GM21515 (cell line): Measurements from ENCODE around the gene TRAP1.
"Not testable (repeated sequence)": the region's sequence is repeated elsewhere in the genome, so short reads cannot be mapped to it uniquely, and the experiment has no call there.

Experiments
- ATAC-seq: cut with Tn5 transposase; IDR thresholded peaks from one replicate; pipeline ENCODE4 v1.9.1; 2021; ENCODE audit not compliant: unreplicated experiment

Gene TRAP1

DNA sequence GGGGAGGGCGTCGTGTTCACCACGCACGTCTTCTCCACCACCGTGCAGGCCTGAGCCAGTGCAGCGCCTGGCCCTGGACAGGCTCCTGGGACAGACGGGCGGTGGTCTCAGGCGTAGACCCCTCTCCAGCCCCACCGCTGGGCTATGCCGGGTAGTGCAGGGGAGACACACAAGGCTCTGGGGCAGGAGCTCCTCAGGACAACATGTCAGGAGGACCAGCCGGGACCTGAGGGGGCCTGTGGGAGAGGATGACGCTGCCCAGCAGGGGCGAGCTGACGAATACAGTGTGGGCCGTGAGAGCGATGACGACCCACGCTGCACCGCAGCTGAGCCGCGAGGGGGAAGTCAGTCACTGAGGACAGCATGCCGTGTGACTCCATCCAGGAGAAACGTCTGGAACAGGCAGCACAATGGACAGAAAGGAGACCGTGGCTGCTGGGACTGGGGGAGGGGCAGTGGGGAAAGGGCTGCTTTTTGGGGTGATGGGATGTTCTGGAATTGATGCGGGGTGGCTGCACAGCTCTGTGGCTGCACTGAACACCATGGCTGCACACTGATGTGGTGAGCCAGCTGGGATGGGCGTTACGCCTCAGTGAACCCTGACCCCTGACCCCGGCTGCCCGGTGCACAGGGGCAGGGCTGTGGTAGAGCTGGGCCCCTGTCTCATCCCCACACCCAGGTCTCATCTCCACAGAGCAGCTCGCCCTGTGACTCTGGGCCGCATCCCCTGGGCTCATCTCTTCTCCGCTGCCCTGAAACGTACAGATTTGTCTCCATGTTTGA, 42.6 kb downstream of the TRAP1 start:
- no peak for ATAC-seq

DNA sequence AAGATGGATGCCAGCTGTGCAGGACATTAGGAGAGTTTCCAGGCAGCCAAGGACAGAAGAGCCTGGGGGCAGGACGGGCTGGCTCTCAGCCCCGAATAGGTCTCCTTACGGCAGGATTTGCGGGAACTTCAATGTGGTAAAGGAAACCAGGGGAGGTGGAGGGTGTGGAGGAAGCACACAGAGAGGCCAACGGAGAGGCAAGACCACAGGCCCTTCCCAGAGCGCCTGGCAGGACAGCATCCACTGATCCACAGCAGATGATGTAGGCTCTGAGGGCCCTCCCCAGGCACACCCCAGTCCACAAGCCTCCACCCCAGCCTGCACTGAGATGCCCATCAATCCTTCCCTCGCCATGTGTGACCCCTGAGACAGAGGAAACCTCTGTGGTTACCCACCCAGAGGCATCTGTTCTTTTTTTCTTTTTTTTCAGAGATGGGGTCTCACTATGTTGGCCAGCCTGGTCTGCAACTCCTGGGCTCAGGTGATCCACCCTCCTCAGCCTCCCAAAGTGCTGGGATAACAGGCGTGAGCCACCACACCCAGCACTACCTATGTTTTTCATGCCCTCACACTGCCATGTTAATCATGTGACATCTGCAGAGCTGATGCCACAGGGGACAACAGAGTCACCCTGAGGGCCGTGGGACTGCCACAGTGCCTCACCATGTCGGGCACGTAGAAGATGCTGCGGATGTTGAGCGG, 43.5 kb downstream of the TRAP1 start:
- no peak for ATAC-seq

DNA sequence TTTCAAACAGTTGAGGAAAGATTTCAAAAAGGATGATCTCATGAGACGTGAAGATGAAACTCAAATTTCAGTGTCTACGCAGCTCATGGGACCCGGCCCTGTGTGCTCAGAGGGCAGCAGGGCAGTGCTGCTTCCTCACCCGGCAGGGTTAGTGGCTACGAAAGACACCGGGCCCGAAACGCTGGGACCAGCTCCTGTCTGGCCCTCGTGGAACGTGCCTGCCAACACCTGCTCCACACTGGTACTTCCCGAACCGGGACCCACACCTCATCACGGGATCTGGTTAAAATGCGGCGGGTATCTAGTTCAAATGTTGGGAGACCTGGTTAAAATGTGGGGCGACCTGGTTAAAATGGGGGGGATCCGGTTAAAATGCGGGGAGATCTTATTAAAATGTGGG, 44.1 kb downstream of the TRAP1 start:
- ATAC-seq = no peak

DNA sequence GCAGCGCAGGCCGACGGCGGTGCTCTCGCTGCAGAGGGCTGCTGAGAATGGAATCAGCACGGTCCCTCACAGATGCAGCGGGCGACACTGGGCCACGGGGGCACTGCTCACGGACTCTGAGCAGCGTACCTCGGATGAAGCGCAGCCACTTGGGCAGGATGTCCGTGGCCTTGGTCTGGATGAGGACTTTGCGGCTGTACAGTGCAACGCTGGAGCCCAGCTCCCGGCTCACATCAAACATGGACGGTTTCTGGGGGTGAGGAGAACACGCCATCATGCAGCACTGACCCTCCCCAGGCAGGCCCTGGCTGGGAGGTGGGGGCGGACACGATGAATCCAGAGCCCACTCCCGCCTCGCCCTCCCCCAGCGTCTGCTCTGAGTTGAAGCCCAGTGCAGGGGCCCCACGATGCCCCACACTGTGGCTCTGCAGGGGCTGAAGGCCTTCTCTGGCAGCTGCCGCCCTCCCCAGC, 44.7 kb downstream of the TRAP1 start:
- ATAC-seq = no peak

DNA sequence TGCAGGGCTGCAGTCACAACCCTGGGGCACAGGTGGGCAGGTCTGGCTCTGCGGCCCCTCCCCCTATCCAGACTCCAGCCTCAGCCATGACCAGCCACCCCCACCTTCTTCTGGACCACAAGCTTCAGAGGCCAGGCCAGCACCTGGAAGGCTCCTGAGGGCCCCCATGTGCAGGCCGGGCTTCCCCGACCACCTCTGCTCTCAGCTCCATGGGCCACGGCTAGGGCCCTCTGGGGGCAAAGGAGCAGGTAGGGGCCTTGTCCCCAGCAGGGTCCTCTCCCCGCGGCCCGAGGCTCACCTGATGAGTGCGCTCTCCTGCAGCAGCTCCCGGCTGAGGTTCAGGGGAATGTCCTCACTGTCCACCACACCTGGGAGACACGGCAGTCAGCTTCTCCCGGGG, 45.9 kb downstream of the TRAP1 start:
- no peak for ATAC-seq

DNA sequence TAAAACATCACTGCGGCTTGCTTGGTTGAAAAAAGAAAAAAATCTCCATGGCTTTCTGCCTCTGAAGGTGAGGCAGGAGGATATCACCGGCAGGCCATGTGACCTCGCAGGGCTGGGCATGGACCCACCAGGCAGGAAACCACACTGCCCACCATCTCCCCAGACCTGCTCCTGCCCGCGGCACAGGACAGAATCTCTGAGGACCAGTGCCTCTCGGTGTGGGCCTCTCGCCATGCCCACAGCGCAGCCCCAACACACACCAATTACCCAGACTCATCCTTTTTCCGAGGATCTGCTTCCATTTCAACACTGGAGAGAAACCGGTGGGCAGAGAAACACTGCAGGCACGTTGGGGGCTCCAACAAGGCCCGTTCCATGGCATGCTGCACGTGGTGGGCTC, 46.6 kb downstream of the TRAP1 start:
- no peak for ATAC-seq

DNA sequence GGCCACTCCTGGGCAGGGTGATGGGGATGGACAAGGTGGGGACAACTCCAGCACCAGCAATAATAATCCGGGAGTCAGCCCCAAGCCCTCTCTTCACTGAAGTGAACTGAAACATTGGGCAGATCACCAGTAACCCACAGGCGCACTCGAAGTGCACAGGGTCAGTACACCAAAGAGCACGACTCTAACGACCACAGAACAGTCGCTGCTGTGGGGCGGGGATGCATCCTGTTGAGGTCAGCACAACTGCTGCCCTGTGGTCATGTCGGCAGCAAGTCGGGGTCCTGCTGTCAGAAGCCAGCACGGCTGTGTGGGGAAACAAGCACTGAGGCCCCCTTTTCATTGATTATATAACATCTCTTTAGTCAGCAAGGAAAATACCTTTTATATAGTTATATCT, 48.2 kb downstream of the TRAP1 start:
- no peak for ATAC-seq

DNA sequence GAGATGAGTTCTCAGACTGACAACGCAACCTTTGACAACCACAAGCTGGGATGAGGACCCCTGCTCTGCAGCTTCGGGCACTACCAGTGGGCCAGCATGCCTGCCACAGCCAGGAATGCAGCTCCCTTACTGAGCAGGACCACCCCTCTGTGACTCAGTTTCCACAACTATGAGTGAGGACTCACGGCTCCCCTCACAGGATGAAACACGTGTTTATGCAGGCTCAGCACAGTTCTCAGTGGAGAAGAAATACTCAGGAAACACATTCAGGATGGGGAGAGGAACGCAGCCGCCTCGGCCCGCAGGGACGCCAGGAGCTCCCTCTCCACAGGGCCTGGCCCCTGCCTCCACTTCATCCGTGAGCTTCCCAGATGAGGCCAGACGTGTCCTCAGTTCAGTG, 48.7 kb downstream of the TRAP1 start:
- ATAC-seq = no peak

DNA sequence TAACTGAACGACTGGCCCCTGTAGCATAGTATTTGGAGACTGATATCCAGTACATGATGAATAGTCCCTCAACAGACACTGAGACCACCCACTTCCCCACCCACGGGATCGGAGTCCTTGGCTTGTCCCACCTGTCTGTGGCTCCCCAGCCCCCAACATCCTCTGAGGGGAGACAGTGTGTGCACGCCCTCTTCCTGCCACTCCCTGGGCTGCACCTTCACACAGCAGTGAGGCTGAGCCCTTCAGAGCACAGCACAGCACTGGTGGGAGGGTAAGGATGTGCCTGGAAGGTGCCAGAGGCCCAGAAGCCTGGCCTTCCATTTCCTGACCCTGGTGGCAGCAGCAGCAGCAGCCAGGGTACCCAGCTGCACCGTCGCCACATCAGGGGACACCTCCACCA, 51.8 kb downstream of the TRAP1 start:
- no peak for ATAC-seq

DNA sequence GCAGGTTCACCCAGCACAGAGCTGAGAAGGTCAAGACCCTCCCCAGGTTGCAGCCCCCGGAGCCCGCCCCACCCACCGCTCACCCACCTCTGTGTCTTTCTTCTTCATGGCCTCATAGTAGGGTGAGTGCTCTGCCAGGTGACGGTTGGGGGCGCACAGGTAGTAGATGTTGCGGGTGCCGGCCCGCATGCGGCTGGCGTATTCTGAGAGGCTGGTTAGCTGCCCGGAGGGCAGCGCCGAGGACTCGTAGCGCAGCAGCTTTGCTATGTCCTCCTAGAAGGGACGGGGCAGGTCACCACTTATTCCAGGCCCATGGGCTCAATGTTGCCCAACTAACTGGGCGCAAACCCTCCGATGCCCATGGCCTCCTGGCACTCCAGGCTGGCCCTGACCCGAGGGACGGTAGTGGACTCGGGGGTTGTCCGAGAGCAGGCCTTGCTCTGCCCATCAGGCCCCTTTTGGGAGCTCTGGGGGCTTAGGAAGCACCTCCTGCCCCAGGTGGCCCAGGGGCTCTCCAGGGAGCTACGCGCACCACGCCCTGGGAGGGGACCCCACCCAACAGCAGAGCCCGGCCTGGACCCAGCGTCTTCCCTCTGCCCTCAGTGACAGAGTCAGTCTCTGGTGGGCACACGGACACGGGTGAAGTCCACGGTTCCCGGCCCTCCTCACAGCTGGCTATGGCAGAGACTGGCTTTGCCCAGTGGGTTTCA, 53.0 kb downstream of the TRAP1 start:
- ATAC-seq = no peak

DNA sequence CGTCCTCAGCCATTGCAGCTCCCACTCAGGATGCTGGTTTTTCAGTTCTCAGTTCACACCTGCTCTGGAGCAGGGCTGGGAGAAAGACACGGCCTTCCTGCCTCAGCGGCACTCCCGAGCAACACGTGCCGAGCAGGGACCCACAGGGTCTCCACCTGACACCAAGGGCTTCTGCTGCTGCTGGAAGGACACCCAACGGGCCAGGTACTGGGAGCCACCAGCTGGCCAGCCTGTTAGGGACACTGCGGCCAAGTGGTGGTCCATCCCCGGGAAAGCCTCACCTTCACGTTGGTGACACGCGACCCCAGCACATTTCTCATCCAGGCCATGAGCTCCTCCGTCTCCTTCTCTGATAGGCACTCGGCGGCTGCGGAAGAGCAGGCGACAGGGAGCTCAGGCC, 54.7 kb downstream of the TRAP1 start:
- no peak for ATAC-seq

DNA sequence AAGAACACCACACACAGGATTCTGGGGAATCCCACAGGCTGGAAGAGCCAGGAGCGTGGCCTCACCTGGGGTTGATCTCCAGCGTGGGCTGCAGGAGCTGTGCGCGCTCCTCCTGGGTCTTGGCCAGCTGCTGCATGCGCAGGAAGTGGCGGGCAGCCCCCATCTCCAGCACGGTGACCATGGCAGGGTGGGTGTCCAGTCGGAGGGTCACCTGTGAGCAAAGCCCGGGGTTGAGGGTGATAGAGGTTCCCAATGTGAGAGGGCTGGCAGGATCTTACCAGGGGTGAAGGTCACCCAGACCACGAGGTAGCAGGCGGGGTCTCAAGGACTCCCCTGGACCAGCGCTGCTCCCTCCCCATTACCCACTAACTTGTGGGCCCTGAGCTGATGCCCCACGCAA, 55.4 kb downstream of the TRAP1 start:
- ATAC-seq = no peak

DNA sequence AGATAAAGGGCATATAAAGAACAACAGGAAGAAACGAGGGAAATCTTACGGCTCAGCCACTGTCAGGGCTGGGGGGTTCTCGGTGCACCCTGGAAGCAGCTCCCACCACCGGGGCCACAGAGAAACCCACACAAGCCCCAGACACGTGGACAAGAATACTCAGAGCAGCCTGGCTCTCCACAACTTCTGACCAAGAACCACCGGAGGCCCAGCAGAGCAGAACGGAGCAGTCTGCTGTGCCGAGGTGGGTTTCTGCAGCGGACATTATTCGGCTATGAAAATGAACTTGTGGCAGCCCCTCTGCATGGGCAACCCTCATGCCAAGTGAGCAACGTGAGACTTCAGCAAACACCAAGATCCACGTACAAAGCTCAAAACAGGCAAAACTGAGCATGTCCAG, 56.0 kb downstream of the TRAP1 start:
- ATAC-seq = no peak

DNA sequence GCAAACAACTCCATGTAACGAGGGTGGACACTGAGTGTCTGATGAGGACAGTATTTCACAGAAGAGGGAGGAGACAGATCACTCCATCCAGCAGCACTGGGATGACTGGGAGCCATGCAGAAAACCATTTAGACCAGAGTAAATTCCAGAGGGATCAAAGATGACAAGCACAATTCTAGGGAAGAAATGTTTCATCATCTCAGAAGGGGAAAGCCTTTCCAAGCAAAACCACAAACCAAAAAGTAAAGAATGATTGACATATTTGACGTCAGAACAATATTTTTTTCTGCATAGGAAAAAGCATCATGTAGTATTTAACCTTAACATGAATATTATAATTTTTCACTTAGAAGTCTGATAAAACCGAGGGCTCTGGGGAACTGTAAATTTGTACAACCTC, 58.1 kb downstream of the TRAP1 start:
- no peak for ATAC-seq

DNA sequence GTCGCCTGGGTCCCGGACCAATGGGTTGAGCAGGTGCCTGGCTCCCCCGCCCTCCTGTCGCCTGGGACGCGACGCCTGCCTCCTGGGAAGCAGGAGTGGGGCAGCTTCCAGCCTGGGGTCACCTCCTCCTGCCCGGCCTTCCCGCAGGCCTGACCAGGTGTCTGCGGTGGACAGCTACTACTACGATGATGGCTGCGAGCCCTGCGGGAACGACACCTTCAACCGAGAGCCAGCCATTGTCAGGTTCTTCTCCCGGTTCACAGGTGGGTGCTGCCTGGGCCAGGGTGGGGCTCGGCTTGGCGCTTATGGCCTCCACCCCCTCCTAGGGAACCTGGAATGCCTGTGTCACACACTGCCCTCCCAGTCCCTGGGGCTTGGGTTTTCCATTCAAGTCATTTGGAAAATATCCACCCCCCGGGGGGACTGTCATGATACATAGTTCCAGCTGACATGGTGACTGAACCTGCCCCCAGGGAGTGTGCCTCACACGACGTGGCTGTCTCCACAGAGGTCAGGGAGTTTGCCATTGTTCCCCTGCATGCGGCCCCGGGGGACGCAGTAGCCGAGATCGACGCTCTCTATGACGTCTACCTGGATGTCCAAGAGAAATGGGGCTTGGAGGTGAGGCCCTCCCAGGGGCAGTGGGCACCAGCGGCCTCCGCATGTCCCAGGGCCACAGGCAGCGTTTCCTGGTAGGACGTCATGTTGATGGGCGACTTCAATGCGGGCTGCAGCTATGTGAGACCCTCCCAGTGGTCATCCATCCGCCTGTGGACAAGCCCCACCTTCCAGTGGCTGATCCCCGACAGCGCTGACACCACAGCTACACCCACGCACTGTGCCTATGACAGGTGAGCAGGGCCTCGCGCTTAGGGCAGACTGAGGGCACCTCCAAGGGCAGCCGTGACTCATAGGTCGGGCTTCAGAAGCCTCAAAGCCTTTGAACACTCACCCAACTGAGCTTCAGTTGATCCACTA, 60.5 kb downstream of the TRAP1 start:
- no peak for ATAC-seq

DNA sequence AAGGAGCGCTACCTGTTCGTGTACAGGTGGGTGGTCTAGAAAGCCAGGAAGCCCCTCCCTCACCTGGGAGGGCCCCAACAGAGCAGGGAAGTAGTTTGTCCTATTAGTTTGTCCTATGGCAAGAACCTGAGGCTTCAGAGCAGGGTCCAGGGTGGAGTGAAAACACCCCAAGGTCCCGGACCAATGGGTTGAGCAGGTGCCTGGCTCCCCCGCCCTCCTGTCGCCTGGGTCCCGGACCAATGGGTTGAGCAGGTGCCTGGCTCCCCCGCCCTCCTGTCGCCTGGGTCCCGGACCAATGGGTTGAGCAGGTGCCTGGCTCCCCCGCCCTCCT, 61.2 kb downstream of the TRAP1 start:
- ATAC-seq = not testable (repeated sequence)

DNA sequence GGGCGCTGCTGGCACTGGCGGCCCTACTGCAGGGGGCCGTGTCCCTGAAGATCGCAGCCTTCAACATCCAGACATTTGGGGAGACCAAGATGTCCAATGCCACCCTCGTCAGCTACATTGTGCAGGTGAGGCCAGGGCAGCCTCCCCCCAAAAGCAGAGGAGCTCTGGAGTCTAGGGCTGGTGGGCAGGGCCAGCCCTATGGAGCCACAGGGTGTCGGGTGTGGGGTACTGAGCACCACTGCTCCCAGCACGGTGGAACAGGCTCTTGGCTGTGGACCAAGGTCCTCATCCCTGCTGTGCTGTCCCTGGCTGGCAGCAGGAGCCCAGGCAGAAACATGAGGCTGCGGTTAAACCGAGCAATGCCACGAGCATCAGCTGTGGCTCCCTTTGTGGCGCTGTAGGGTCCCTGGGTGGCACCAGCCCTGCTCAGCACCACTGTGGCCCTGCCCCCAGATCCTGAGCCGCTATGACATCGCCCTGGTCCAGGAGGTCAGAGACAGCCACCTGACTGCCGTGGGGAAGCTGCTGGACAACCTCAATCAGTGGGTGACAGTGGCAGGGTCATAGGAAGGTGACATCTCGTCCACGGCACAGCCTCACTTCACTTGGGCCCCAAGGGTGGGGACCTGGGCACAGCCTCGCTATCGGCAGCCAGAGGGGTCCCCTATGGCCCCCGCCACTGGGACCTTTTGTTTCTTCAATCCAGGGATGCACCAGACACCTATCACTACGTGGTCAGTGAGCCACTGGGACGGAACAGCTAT, 61.7 kb downstream of the TRAP1 start:
- no peak for ATAC-seq

DNA sequence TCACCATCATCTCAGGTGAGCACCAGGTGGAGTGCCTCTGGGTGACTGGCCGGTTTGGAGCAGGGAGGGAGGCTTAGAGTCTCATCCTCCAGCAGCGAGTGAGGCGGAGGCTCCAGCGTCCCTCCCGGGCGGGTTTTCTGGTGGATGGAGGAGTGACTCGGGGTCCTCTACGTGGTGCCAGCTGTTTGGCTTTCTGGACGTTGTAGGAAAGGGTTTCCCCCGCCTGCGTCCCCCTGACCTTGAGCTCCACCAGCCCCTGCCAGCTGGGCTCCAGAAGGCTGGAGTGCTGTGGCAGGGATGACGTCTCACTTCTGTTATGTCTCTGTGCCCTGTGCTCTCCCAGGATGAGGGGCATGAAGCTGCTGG, 62.3 kb downstream of the TRAP1 start:
- ATAC-seq = no peak

DNA sequence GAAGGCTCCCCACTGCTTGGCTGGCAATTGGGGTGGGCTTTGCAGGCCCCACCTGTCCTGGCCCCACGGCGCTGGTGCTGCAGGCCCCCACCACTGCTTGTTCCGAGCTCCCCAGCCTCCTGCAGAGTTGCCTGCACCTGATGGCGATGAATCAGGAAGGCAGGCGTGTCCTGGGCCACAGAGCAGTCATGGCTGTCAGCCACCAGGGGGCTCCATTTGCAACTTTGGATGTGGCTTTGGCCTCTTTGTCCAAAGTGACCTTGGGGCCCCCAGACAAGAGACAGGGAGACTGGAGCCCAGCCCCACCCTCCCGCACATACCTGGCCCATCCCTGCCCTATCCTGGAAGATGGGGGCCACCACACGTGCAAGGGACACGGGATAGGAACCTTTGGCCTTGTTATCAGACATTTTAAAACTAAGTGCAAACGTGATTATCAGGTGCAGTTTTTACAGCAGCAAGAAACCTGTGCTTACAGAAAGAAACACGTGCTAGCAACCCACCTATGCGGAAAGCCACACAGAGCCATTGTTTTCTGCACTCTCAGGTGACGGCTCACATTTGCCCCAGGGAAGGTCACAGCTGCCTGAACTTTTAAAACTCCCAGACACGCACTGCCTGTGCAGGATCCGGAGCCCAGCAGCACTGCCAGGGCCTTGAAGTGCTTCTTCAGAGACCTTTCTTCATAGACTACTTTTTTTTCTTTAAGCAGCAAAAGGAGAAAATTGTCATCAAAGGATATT, 62.9 kb downstream of the TRAP1 start, which contains the start of gene DNASE1:
Gene DNASE1 (plus strand): TSS at position 443 of the 743 bp plus-strand sequence. CDS start 683 bp downstream, outside the sequence.
- no peak for ATAC-seq
